SK-N-MC (cell line): Measurements from ENCODE around the gene BMP8B.

Experiments
- DNase-seq: peaks from one replicate; pipeline ENCODE4 v3.0.0-alpha.2; 2011; ENCODE audit warnings: low read depth, low spot score
- H3K27ac ChIP-seq: fragments of 200-600 bp; sonication (generic); 2 replicates; pipeline ENCODE4 v1.5.1; 2016; ENCODE audit warnings: mixed run types
- H3K36me3 ChIP-seq: fragments of 200-600 bp; sonication (generic); 2 replicates; pipeline ENCODE4 v1.6.1; 2017; ENCODE audit warnings: antibody characterized with exemption, low read length, mixed read lengths; ENCODE audit not compliant: insufficient read depth
- H3K4me3 ChIP-seq: fragments of 200-600 bp; sonication (generic); 2 replicates; pipeline ENCODE4 v1.5.1; 2016
- H3K9ac ChIP-seq: fragments of 200-600 bp; sonication (generic); 2 replicates; pipeline ENCODE4 v1.8.0; 2017; ENCODE audit warnings: mixed run types, mixed read lengths; ENCODE audit not compliant: insufficient read length
- H3K9me3 ChIP-seq: fragments of 200-600 bp; sonication (generic); 2 replicates; pipeline ENCODE4 v1.6.1; 2017; ENCODE audit warnings: low read depth, mild to moderate bottlenecking, antibody characterized with exemption, low read length, moderate library complexity, mixed read lengths
- EZH2 ChIP-seq: fragments of 200-600 bp; sonication (generic); IDR thresholded peaks from one replicate; pipeline ENCODE4 v1.6.1; 2017; ENCODE audit warnings: antibody characterized with exemption
- FOXP2 ChIP-seq: optimal IDR thresholded peaks from 2 replicates; pipeline ENCODE3; 2011; ENCODE audit warnings: mild to moderate bottlenecking, moderate library complexity; ENCODE audit not compliant: insufficient read depth; ENCODE audit errors: extremely low read length, control extremely low read depth
- POLR2AphosphoS5 ChIP-seq: IDR thresholded peaks from 2 replicates; pipeline ENCODE4 v1.6.1; 2012; ENCODE audit warnings: mild to moderate bottlenecking, low read depth, low read length, borderline replicate concordance

BMP8B gene

DNA sequence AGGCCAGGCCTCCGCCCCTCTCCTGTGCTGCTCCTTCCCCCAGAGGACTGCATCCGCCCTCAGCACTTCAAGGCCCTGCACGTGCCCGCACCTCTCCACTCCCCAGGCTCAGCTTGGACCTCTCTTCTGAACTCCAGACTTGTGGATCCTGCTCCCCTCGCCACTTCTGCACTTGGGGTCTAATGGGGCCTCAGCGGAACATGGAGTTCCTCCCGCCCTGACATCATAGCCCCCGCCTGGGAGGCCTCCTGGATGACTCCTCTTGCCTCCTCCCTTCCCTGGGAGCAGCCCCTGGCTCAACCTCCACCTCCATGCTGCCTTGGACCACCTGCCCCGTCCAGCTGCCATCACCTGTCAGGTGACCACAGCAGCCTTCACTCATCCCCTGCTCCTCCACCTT is 27.6 kb downstream of the BMP8B start:
- Histone ChIP-seq H3K4me3 (no peak overlapping the region), H3K27ac (no peak overlapping the region), H3K36me3 (peaks cover 4% of the 10 kb centered on the region; the same call in 1 of the 2 replicates), H3K9me3 (no peaks in the 10 kb centered on the region), H3K9ac (no peak overlapping the region)
- DNase-seq, result no peak
- no peak for TF ChIP-seq POLR2AphosphoS5
- TF ChIP-seq EZH2, result no peak
- no peak for TF ChIP-seq FOXP2

GRCh38 chr1:39760074-39761008 is 28.3 kb downstream of the BMP8B start:
- Histone ChIP-seq H3K27ac (no peak overlapping the region), H3K36me3 (peaks cover 5% of the 10 kb centered on the region; the same call in 1 of the 2 replicates), H3K9ac (no peak overlapping the region), H3K4me3 (no peak overlapping the region), H3K9me3 (no peaks in the 10 kb centered on the region)
- TF ChIP-seq EZH2 (no peak), POLR2AphosphoS5 (no peak), FOXP2 (no peak)
- DNase-seq, result no peak

DNA sequence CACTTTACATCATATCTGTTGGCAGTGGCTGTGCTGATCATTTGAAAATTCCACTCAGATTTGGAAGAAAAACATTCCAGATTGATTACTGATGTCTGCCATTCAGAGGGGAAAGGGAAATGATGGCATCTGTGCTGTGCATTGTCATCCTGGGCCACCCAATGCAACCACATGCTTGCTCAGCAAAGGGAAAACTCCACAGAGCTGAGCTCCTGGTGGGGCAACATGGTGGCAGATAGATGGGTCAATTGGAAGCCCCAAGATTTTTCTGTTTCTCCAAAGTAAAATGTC is 29.3 kb downstream of the BMP8B start:
- no peaks in the 10 kb centered on the region for H3K9me3 ChIP-seq
- H3K4me3 ChIP-seq, result no peak overlapping the region
- DNase-seq, result no peak
- H3K27ac ChIP-seq, result no peak overlapping the region
- H3K36me3 ChIP-seq, result peaks cover 14% of the 10 kb centered on the region
- no peak for TF ChIP-seq FOXP2
- H3K9ac ChIP-seq, result no peak overlapping the region

- H3K9me3 ChIP-seq, result no peaks in the 10 kb centered on the region
- TF ChIP-seq FOXP2, result no peak
- TF ChIP-seq EZH2, result no peak
- no peak for TF ChIP-seq POLR2AphosphoS5
- H3K27ac ChIP-seq, result no peak overlapping the region
- H3K4me3 ChIP-seq, result no peak overlapping the region
- no peak for DNase-seq
- H3K36me3 ChIP-seq, result peaks cover 19% of the 10 kb centered on the region
- H3K9ac ChIP-seq, result no peak overlapping the region
Observed at GRCh38 chr1:39758556-39759435, 29.9 kb downstream of the BMP8B start.

- TF ChIP-seq POLR2AphosphoS5, result no peak
- TF ChIP-seq EZH2, result no peak
- no peak for TF ChIP-seq FOXP2
- no peak for DNase-seq
- peaks cover 32% of the 10 kb centered on the region for H3K36me3 ChIP-seq
- H3K4me3 ChIP-seq, result no peak overlapping the region
- no peak overlapping the region for H3K27ac ChIP-seq
- H3K9ac ChIP-seq, result no peak overlapping the region
- H3K9me3 ChIP-seq, result no peaks in the 10 kb centered on the region
Observed at GRCh38 chr1:39757501-39757900, 31.2 kb downstream of the BMP8B start.

- TF ChIP-seq POLR2AphosphoS5 (no peak), FOXP2 (no peak), EZH2 (no peak)
- H3K27ac ChIP-seq, result no peak overlapping the region
- H3K36me3 ChIP-seq, result peaks cover 46% of the 10 kb centered on the region
Observed at GRCh38 chr1:39755965-39756659, 32.6 kb downstream of the BMP8B start.

GRCh38 chr1:39754906-39755504 is 33.7 kb downstream of the BMP8B start:
- no peak for TF ChIP-seq FOXP2
- TF ChIP-seq POLR2AphosphoS5, result no peak
- no peak for TF ChIP-seq EZH2
- Histone ChIP-seq H3K4me3 (no peak overlapping the region), H3K9me3 (no peaks in the 10 kb centered on the region), H3K9ac (no peak overlapping the region), H3K27ac (no peak overlapping the region), H3K36me3 (peaks cover 57% of the 10 kb centered on the region)
- DNase-seq, result no peak

More at GRCh38 chr1:39755965-39756659, 32.6 kb downstream of the BMP8B start:
- Histone ChIP-seq H3K9ac (no peak overlapping the region), H3K9me3 (no peaks in the 10 kb centered on the region), H3K4me3 (no peak overlapping the region)
- DNase-seq, result no peak

GRCh38 chr1:39754026-39754570 is 34.6 kb downstream of the BMP8B start:
- Histone ChIP-seq H3K27ac (no peak overlapping the region), H3K36me3 (peaks cover 65% of the 10 kb centered on the region), H3K4me3 (no peak overlapping the region), H3K9me3 (no peaks in the 10 kb centered on the region), H3K9ac (no peak overlapping the region)
- DNase-seq, result no peak
- no peak for TF ChIP-seq POLR2AphosphoS5
- TF ChIP-seq FOXP2, result no peak
- TF ChIP-seq EZH2, result no peak
